Measurements from ENCODE around the gene KDM4C. TPM values are rescaled to one million over a fixed set of nuclear protein-coding genes. Genes with fewer than 3 reads are reported as not detected.

Gene KDM4C
- total RNA-seq, 4 donors from 2014 or later: 75.0 to 95.9 (median 88.9) TPM

DNA sequence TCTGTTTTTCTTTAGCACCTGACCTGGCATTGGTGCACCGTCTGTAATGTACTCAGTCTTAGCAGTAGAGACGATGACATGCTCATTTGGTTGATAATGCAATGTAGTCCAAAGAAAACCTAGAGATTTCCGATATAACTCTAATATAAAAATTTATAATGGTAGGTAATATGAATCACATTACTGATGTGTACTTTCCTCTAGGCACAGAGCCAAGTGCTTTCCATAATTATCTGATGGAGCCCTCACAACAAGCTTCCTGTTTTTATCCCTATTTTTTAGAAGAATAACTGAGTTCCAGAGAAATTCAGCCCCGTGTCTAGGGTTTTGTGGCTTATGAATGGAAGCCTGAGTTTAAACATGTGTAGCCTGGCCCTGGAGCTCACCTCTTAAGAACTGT lies 53.7 kb downstream of the KDM4C start:
- Histone ChIP-seq H3K4me1 (peaks cover 0 to 8% (median 0%) of the 10 kb centered on the region in 4 donors), H3K9me3 (no peaks in the 10 kb centered on the region), H3K36me3 (no peaks in the 10 kb centered on the region), H3K4me3 (no peak overlapping the region), H3K27ac (no peak overlapping the region), H3K27me3 (no peaks in the 10 kb centered on the region)
- intact Hi-C loops (cut with DNase I; ENCODE audit: low total_unique reads) (no loop called here), in situ Hi-C loops (cut with MboI; ENCODE audit: low pct_ligation_motif_present in 1 of 4, low pct_unique_long_range_greater_than_20kb in 1 of 4, low sequenced_read_pairs in 3 of 4) (no loop called here)
- WGBS, 2 donors (ENCODE audit: low coverage in 1 of 2): 39 to 52% methylated on average over 2 to 4 of the region's 4 CpGs
- no peak for DNase-seq
- TF ChIP-seq POLR2A (IDR thresholded peaks at IDR 0.05) (no peak), CTCF (IDR thresholded peaks at IDR 0.05) (no peak), EP300 (IDR thresholded peaks at IDR 0.05; ENCODE audit: low read depth) (no peak)

GRCh38 chr9:6816581-6816980 lies 58.8 kb downstream of the KDM4C start:
- Histone ChIP-seq H3K27ac (no peak overlapping the region), H3K27me3 (no peaks in the 10 kb centered on the region), H3K36me3 (no peaks in the 10 kb centered on the region), H3K4me1 (peaks cover 0 to 22% (median 11%) of the 10 kb centered on the region in 4 donors), H3K4me3 (no peak overlapping the region), H3K9me3 (no peaks in the 10 kb centered on the region)
- WGBS, 2 donors (ENCODE audit: low coverage in 1 of 2): 78 to 88% methylated on average over 2 to 3 of the region's 3 CpGs
- in situ Hi-C loops (cut with MboI; ENCODE audit: low pct_ligation_motif_present in 1 of 4, low pct_unique_long_range_greater_than_20kb in 1 of 4, low sequenced_read_pairs in 3 of 4) (no loop called here), intact Hi-C loops (cut with DNase I; ENCODE audit: low total_unique reads) (no loop called here)
- DNase-seq: no peak
- no peak for TF ChIP-seq POLR2A (IDR thresholded peaks at IDR 0.05)
- TF ChIP-seq EP300 (IDR thresholded peaks at IDR 0.05; ENCODE audit: low read depth): no peak
- TF ChIP-seq POLR2AphosphoS5 (IDR thresholded peaks at IDR 0.05): no peak
- no peak for TF ChIP-seq CTCF (IDR thresholded peaks at IDR 0.05)

DNA sequence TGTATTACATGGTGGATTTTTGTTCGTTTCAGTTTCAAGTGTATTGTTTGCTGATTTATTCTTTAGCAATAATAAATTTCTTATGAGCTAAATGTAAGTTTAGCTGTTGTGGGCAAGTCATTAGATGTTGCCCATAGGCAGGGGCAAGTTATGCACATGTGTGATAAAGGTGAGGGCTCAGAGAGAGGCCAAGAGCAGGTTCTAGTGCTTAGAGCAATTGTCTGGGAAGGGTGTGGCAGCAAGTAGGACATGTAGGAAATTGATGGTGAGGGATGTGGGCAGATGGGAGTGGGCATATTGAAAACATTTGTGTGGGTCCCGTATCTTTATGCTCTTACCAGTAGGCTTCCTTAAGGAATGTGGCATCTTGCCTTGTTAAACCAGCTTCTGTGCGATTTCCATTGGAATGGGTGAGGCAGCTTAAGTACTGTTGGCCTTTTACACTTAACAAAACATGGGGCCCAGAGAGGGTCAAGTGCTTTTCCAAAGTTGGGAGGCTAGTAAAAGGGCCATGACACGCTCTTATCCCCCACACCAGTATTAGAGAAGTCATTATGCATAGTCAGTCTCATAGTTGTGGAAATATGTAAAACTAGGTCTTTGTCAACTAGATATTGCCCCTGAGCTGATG lies 60.6 kb downstream of the KDM4C start:
- no peak for TF ChIP-seq POLR2A (IDR thresholded peaks at IDR 0.05)
- no peak for TF ChIP-seq POLR2AphosphoS5 (IDR thresholded peaks at IDR 0.05)
- TF ChIP-seq CTCF (IDR thresholded peaks at IDR 0.05): no peak
- TF ChIP-seq EP300 (IDR thresholded peaks at IDR 0.05; ENCODE audit: low read depth): no peak
- 60 to 70% methylated on average over 2 to 4 of the region's 4 CpGs for WGBS, 2 donors (ENCODE audit: low coverage in 1 of 2)
- Histone ChIP-seq H3K9me3 (no peaks in the 10 kb centered on the region), H3K36me3 (peaks cover 0 to 5% (median 0%) of the 10 kb centered on the region in 4 donors), H3K27ac (peak overlapping the region in 3 of 4 donors; percentile 24 to 66 (median 47)), H3K27me3 (no peaks in the 10 kb centered on the region), H3K4me1 (peaks cover 0 to 22% (median 11%) of the 10 kb centered on the region in 4 donors), H3K4me3 (no peak overlapping the region)
- in situ Hi-C loops (cut with MboI; ENCODE audit: low pct_ligation_motif_present in 1 of 4, low pct_unique_long_range_greater_than_20kb in 1 of 4, low sequenced_read_pairs in 3 of 4): no loop called here
- no peak for DNase-seq
- intact Hi-C loops (cut with DNase I; ENCODE audit: low total_unique reads): no loop called here

DNA sequence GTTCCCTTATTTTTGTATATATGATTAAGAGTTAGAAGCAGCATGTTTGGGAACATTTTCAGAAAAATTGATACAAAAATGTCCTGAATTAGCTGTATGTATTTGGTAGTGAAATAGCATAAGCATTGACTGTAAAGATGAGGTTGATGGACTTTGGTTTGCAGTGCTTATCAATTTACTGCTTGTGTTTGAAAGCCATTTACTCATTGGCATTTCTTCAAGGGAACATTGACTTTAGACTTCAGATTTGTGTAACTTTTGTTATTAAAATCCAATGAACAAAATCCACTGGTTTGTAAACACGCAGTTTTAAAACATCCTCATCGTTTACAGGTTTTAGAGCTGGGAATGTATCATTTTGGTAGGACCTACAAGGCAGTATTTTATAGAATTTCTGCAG lies 61.3 kb downstream of the KDM4C start:
- Histone ChIP-seq H3K27ac (peak overlapping the region in 3 of 4 donors; percentile 24 to 66 (median 47)), H3K9me3 (no peaks in the 10 kb centered on the region), H3K36me3 (peaks cover 0 to 10% (median 0%) of the 10 kb centered on the region in 4 donors), H3K27me3 (no peaks in the 10 kb centered on the region), H3K4me3 (no peak overlapping the region), H3K4me1 (peaks cover 0 to 22% (median 11%) of the 10 kb centered on the region in 4 donors)
- 34 to 48% methylated on average over 2 of the region's 2 CpGs for WGBS, 2 donors (ENCODE audit: low coverage in 1 of 2)
- in situ Hi-C loops (cut with MboI; ENCODE audit: low pct_ligation_motif_present in 1 of 4, low pct_unique_long_range_greater_than_20kb in 1 of 4, low sequenced_read_pairs in 3 of 4): no loop called here
- intact Hi-C loops (cut with DNase I; ENCODE audit: low total_unique reads): no loop called here
- no peak for TF ChIP-seq EP300 (IDR thresholded peaks at IDR 0.05; ENCODE audit: low read depth)
- TF ChIP-seq POLR2A (IDR thresholded peaks at IDR 0.05): no peak
- no peak for TF ChIP-seq CTCF (IDR thresholded peaks at IDR 0.05)
- TF ChIP-seq POLR2AphosphoS5 (IDR thresholded peaks at IDR 0.05): no peak
- DNase-seq: no peak
